ENCODE results near the gene IL19.

The IL19 gene

GRCh38 chr1:206729507-206729906 is 41.1 kb upstream of the IL19 start:
- Histone ChIP-seq H4K20me1 (ENCODE audit: low read depth, low read length) (no peaks in the 10 kb centered on the region), H3K79me2 (ENCODE audit: insufficient read depth, low read length) (no peaks in the 10 kb centered on the region), H3K27me3 (ENCODE audit: low read length) (no peaks in the 10 kb centered on the region), H3K27ac (ENCODE audit: low read depth, low read length) (no peak overlapping the region), H3K9ac (ENCODE audit: low read length) (no peak overlapping the region), H3F3A (ENCODE audit: insufficient read depth) (no peaks in the 10 kb centered on the region), H3K36me3 (ENCODE audit: low read length) (no peaks in the 10 kb centered on the region), H2AFZ (ENCODE audit: low read depth, low read length, severe bottlenecking) (no peak overlapping the region), H3K4me3 (ENCODE audit: insufficient read depth, low read length, poor library complexity, severe bottlenecking) (no peak overlapping the region), H3K9me2 (replicated peaks; ENCODE audit: insufficient read depth, low read length) (no peaks in the 10 kb centered on the region), H3K9me3 (ENCODE audit: insufficient read depth, low read length) (no peaks in the 10 kb centered on the region), H3K4me2 (ENCODE audit: low read depth, low read length, poor library complexity, severe bottlenecking) (no peak overlapping the region)
- TF ChIP-seq, protein P1, sequence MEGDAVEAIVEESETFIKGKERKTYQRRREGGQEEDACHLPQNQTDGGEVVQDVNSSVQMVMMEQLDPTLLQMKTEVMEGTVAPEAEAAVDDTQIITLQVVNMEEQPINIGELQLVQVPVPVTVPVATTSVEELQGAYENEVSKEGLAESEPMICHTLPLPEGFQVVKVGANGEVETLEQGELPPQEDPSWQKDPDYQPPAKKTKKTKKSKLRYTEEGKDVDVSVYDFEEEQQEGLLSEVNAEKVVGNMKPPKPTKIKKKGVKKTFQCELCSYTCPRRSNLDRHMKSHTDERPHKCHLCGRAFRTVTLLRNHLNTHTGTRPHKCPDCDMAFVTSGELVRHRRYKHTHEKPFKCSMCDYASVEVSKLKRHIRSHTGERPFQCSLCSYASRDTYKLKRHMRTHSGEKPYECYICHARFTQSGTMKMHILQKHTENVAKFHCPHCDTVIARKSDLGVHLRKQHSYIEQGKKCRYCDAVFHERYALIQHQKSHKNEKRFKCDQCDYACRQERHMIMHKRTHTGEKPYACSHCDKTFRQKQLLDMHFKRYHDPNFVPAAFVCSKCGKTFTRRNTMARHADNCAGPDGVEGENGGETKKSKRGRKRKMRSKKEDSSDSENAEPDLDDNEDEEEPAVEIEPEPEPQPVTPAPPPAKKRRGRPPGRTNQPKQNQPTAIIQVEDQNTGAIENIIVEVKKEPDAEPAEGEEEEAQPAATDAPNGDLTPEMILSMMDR (IDR thresholded peaks at IDR 0.05; ENCODE audit: insufficient read depth, low read length, poor library complexity, severe bottlenecking), result no peak
- no peak for TF ChIP-seq EZH2phosphoT487 (conservative IDR thresholded peaks at IDR 0.05; ENCODE audit: low read length)

DNA sequence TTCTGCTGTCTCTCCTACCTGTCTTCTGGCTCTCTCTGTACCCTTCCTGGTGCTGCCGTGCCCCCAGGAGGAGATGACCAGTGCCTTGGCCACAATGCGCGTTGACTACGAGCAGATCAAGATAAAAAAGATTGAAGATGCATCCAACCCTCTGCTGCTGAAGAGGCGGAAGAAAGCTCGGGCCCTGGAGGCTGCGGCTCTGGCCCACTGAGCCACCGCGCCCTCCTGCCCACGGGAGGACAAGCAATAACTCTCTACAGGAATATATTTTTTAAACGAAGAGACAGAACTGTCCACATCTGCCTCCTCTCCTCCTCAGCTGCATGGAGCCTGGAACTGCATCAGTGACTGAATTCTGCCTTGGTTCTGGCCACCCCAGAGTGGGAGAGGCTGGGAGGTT is 38.1 kb upstream of the IL19 start:
- Histone ChIP-seq H3F3A (ENCODE audit: insufficient read depth) (no peaks in the 10 kb centered on the region), H3K79me2 (ENCODE audit: insufficient read depth, low read length) (no peaks in the 10 kb centered on the region), H2AFZ (ENCODE audit: low read depth, low read length, severe bottlenecking) (no peak overlapping the region), H3K36me3 (ENCODE audit: low read length) (no peaks in the 10 kb centered on the region), H3K27me3 (ENCODE audit: low read length) (no peaks in the 10 kb centered on the region), H3K9me2 (replicated peaks; ENCODE audit: insufficient read depth, low read length) (no peaks in the 10 kb centered on the region), H4K20me1 (ENCODE audit: low read depth, low read length) (no peaks in the 10 kb centered on the region), H3K4me2 (ENCODE audit: low read depth, low read length, poor library complexity, severe bottlenecking) (no peak overlapping the region), H3K27ac (ENCODE audit: low read depth, low read length) (no peak overlapping the region), H3K4me3 (ENCODE audit: insufficient read depth, low read length, poor library complexity, severe bottlenecking) (no peak overlapping the region), H3K9me3 (ENCODE audit: insufficient read depth, low read length) (no peaks in the 10 kb centered on the region), H3K9ac (ENCODE audit: low read length) (no peak overlapping the region)
- TF ChIP-seq, protein P1 (IDR thresholded peaks at IDR 0.05; ENCODE audit: insufficient read depth, low read length, poor library complexity, severe bottlenecking), result no peak
- no peak for TF ChIP-seq EZH2phosphoT487 (conservative IDR thresholded peaks at IDR 0.05; ENCODE audit: low read length)

- Histone ChIP-seq H3K79me2 (ENCODE audit: insufficient read depth, low read length) (no peaks in the 10 kb centered on the region), H3K9me3 (ENCODE audit: insufficient read depth, low read length) (no peaks in the 10 kb centered on the region), H2AFZ (ENCODE audit: low read depth, low read length, severe bottlenecking) (no peak overlapping the region), H3K9me2 (replicated peaks; ENCODE audit: insufficient read depth, low read length) (no peaks in the 10 kb centered on the region), H3F3A (ENCODE audit: insufficient read depth) (no peaks in the 10 kb centered on the region), H3K4me3 (ENCODE audit: insufficient read depth, low read length, poor library complexity, severe bottlenecking) (no peak overlapping the region), H4K20me1 (ENCODE audit: low read depth, low read length) (no peaks in the 10 kb centered on the region), H3K9ac (ENCODE audit: low read length) (no peak overlapping the region), H3K36me3 (ENCODE audit: low read length) (no peaks in the 10 kb centered on the region), H3K4me2 (ENCODE audit: low read depth, low read length, poor library complexity, severe bottlenecking) (no peak overlapping the region), H3K27me3 (ENCODE audit: low read length) (no peaks in the 10 kb centered on the region), H3K27ac (ENCODE audit: low read depth, low read length) (no peak overlapping the region)
- TF ChIP-seq EZH2phosphoT487 (conservative IDR thresholded peaks at IDR 0.05; ENCODE audit: low read length), result no peak
- TF ChIP-seq, protein P1 (IDR thresholded peaks at IDR 0.05; ENCODE audit: insufficient read depth, low read length, poor library complexity, severe bottlenecking), result no peak
Observed at GRCh38 chr1:206732992-206733391, 37.6 kb upstream of the IL19 start.
